IPS DF 4.7 (cell line): Measurements from ENCODE around the gene SMARCD3.

Source experiments
- DNase-seq: peaks from one replicate; pipeline ENCODE4 v3.0.0-alpha.2; 2013; ENCODE audit warnings: low spot score; ENCODE audit errors: extremely low read depth

The SMARCD3 gene

GRCh38 chr7:151210087-151210854 is 38.2 kb downstream of the SMARCD3 start, which contains the start of gene H2BK1:
TSS of gene H2BK1 (minus strand) at chr7:151210488. CDS start at chr7:151210318, 170 bp downstream.
- no peak for DNase-seq

GRCh38 chr7:151209588-151209987 is 38.9 kb downstream of the SMARCD3 start:
- DNase-seq = no peak

- DNase-seq = no peak
Measured at GRCh38 chr7:151208253-151208862, 40.1 kb downstream of the SMARCD3 start.

- DNase-seq = no peak
Measured at GRCh38 chr7:151207804-151208203, 40.7 kb downstream of the SMARCD3 start.

GRCh38 chr7:151207315-151207714 is 41.2 kb downstream of the SMARCD3 start:
- DNase-seq = no peak

- DNase-seq = no peak
Measured at GRCh38 chr7:151206914-151207313, 41.6 kb downstream of the SMARCD3 start.

GRCh38 chr7:151205730-151206129 is 42.8 kb downstream of the SMARCD3 start:
- DNase-seq = no peak

GRCh38 chr7:151204383-151205032 is 44.0 kb downstream of the SMARCD3 start:
- no peak for DNase-seq

GRCh38 chr7:151202836-151203235 is 45.7 kb downstream of the SMARCD3 start:
- DNase-seq = no peak

- DNase-seq = no peak
Measured at GRCh38 chr7:151201751-151202150, 46.7 kb downstream of the SMARCD3 start.

- no peak for DNase-seq
Measured at GRCh38 chr7:151201344-151201743, 47.1 kb downstream of the SMARCD3 start.

GRCh38 chr7:151198945-151199848 is 49.3 kb downstream of the SMARCD3 start:
- no peak for DNase-seq

GRCh38 chr7:151197932-151198331 is 50.6 kb downstream of the SMARCD3 start:
- no peak for DNase-seq

- DNase-seq = no peak
Measured at GRCh38 chr7:151195616-151196450, 52.7 kb downstream of the SMARCD3 start.

GRCh38 chr7:151194188-151194587 is 54.3 kb downstream of the SMARCD3 start:
- no peak for DNase-seq

GRCh38 chr7:151193203-151193978 is 55.1 kb downstream of the SMARCD3 start:
- no peak for DNase-seq

GRCh38 chr7:151192002-151192539 is 56.4 kb downstream of the SMARCD3 start:
- DNase-seq = no peak

GRCh38 chr7:151191544-151191943 is 57.0 kb downstream of the SMARCD3 start:
- no peak for DNase-seq

GRCh38 chr7:151189038-151189437 is 59.5 kb downstream of the SMARCD3 start:
- DNase-seq = no peak
